ENCODE data around the gene KIAA1217. TPM values are rescaled to one million over a fixed set of nuclear protein-coding genes. Genes with fewer than 3 reads are reported as not detected.

The KIAA1217 gene
- 63.8 TPM for total RNA-seq
- polyA plus RNA-seq (ENCODE audit: insufficient read depth, low read depth, low replicate concordance): 10.4 TPM
- long read RNA-seq, donor 1, partial matches to known transcripts: 50 of 51 reads
- long read RNA-seq, donor 1, other reads (novel, unspliced or antisense): 0 of 51 reads
- long read RNA-seq, donor 2, partial matches to known transcripts: 12 of 14 reads
- long read RNA-seq, donor 2, other reads (novel, unspliced or antisense): 0 of 14 reads
- long read RNA-seq, donor 3, partial matches to known transcripts: 17 of 18 reads
- long read RNA-seq, donor 3, other reads (novel, unspliced or antisense): 0 of 18 reads
- long read RNA-seq, donor 4, partial matches to known transcripts: 11 of 13 reads
- long read RNA-seq, donor 4, other reads (novel, unspliced or antisense): 0 of 13 reads
- long read RNA-seq, donor 5: 0 reads
- long read RNA-seq, donor 6, partial matches to known transcripts: 19 of 19 reads
- long read RNA-seq, donor 6, other reads (novel, unspliced or antisense): 0 of 19 reads
- long read RNA-seq, donor 7, partial matches to known transcripts: 9 of 18 reads
- long read RNA-seq, donor 7, other reads (novel, unspliced or antisense): 9 of 18 reads
- long read RNA-seq, donor 8, partial matches to known transcripts: 23 of 23 reads
- long read RNA-seq, donor 8, other reads (novel, unspliced or antisense): 0 of 23 reads
- long read RNA-seq, donor 9, partial matches to known transcripts: 0 of 1 reads
- long read RNA-seq, donor 9, other reads (novel, unspliced or antisense): 0 of 1 reads
- long read RNA-seq, donor 10, partial matches to known transcripts: 118 of 120 reads
- long read RNA-seq, donor 10, other reads (novel, unspliced or antisense): 0 of 120 reads

GRCh38 chr10:24208661-24209431, at the start of gene KIAA1217:
Gene KIAA1217 (plus strand): TSS chr10:24209138. CDS start chr10:24209194, 56 bp downstream.
- Histone ChIP-seq H3K9ac (ENCODE audit: low read length in 3 of 3) (peak within 1 kb of the TSS; percentile 57 to 70 (median 64)), H3K4me1 (ENCODE audit: control insufficient read depth in 2 of 3, insufficient read depth in 2 of 3, low read depth in 1 of 3, low read length in 3 of 3) (peaks cover 8 to 21% (median 13%) of the 10 kb centered on the region in 3 donors), H3K4me3 (ENCODE audit: low read length in 3 of 3) (peak within 1 kb of the TSS; percentile 75 to 86 (median 79)), H3K36me3 (ENCODE audit: control insufficient read depth in 2 of 3, insufficient read depth in 3 of 3, low read length in 3 of 3) (no peaks in the 10 kb centered on the region), H3K27me3 (ENCODE audit: control insufficient read depth, insufficient read depth, low read length) (no peaks in the 10 kb centered on the region), H3K9me3 (ENCODE audit: control insufficient read depth in 2 of 3, insufficient read depth in 1 of 3, low read length in 3 of 3) (no peaks in the 10 kb centered on the region), H3K27ac (ENCODE audit: low read depth in 2 of 2, low read length in 2 of 2) (peak within 1 kb of the TSS; percentile 92 to 93)
- intact Hi-C loops (cut with DNase I): no loop called here
- no peak for FAIRE-seq
- DNase-seq: peak; percentile 82 to 90 (median 86)
- no peak for TF ChIP-seq CTCF (IDR thresholded peaks at IDR 0.05; ENCODE audit: borderline replicate concordance, extremely low read depth, insufficient read depth)

GRCh38 chr10:24162206-24162985, 46.5 kb upstream of the KIAA1217 start:
- peak in 1 of 5 donors; percentile 5 for DNase-seq
- no peak overlapping the region for H3K27ac ChIP-seq (ENCODE audit: low read depth in 2 of 2, low read length in 2 of 2)
- peaks cover 0 to 9% (median 0%) of the 10 kb centered on the region in 3 donors for H3K9me3 ChIP-seq (ENCODE audit: control insufficient read depth in 2 of 3, insufficient read depth in 1 of 3, low read length in 3 of 3)
- H3K27me3 ChIP-seq (ENCODE audit: control insufficient read depth, insufficient read depth, low read length): no peaks in the 10 kb centered on the region
- H3K36me3 ChIP-seq (ENCODE audit: control insufficient read depth in 2 of 3, insufficient read depth in 3 of 3, low read length in 3 of 3): no peaks in the 10 kb centered on the region
- no peak overlapping the region for H3K9ac ChIP-seq (ENCODE audit: low read length in 3 of 3)
- no peak for TF ChIP-seq CTCF (IDR thresholded peaks at IDR 0.05; ENCODE audit: borderline replicate concordance, extremely low read depth, insufficient read depth)
- peaks cover 0 to 3% (median 0%) of the 10 kb centered on the region in 3 donors for H3K4me1 ChIP-seq (ENCODE audit: control insufficient read depth in 2 of 3, insufficient read depth in 2 of 3, low read depth in 1 of 3, low read length in 3 of 3)
- H3K4me3 ChIP-seq (ENCODE audit: low read length in 3 of 3): no peak overlapping the region
- intact Hi-C loops (cut with DNase I): no loop called here
- FAIRE-seq: no peak

GRCh38 chr10:24163485-24163884, 45.5 kb upstream of the KIAA1217 start:
- DNase-seq: no peak
- FAIRE-seq: no peak

More at GRCh38 chr10:24163485-24163884, 45.5 kb upstream of the KIAA1217 start:
- no peak overlapping the region for H3K9ac ChIP-seq (ENCODE audit: low read length in 3 of 3)
- no peaks in the 10 kb centered on the region for H3K27me3 ChIP-seq (ENCODE audit: control insufficient read depth, insufficient read depth, low read length)
- TF ChIP-seq CTCF (IDR thresholded peaks at IDR 0.05; ENCODE audit: borderline replicate concordance, extremely low read depth, insufficient read depth): no peak
- no peak overlapping the region for H3K4me3 ChIP-seq (ENCODE audit: low read length in 3 of 3)
- H3K4me1 ChIP-seq (ENCODE audit: control insufficient read depth in 2 of 3, insufficient read depth in 2 of 3, low read depth in 1 of 3, low read length in 3 of 3): peaks cover 0 to 3% (median under 1%) of the 10 kb centered on the region in 3 donors
- intact Hi-C loops (cut with DNase I): no loop called here
- H3K9me3 ChIP-seq (ENCODE audit: control insufficient read depth in 2 of 3, insufficient read depth in 1 of 3, low read length in 3 of 3): no peaks in the 10 kb centered on the region
- no peaks in the 10 kb centered on the region for H3K36me3 ChIP-seq (ENCODE audit: control insufficient read depth in 2 of 3, insufficient read depth in 3 of 3, low read length in 3 of 3)
- H3K27ac ChIP-seq (ENCODE audit: low read depth in 2 of 2, low read length in 2 of 2): no peak overlapping the region

All from kidney (tissue), 22 donors.